A549 (cell line): ENCODE data around the gene DCAF5. TPM values are rescaled to one million over a fixed set of nuclear protein-coding genes. Genes with fewer than 3 reads are reported as not detected.
A peak's percentile ranks its signal among the peaks of the same experiment; 100 is the strongest.

ENCODE experiments used
- ATAC-seq, 2 experiments: fragments of 200-7000 bp in 1 of 2; fragments of >200 bp in 1 of 2; cut with Nextera tagmentation in 1 of 2; cut with Tn5 transposase in 1 of 2; 3 replicates each; pipeline versions ENCODE4 v1.8.0 to v1.9.1; 2018 to 2020; ENCODE audit warnings: mild to moderate bottlenecking in 1 of 2, moderate library complexity in 1 of 2
- CTCF ChIA-PET: fragments of 300-600 bp; sonication (Branson Sonifier 250); formaldehyde crosslinking; extraction: SDS; loops from one replicate; lab custom pipeline; 2021; ENCODE audit warnings: antibody characterized with exemption, inconsistent platforms; lab: Yijun Ruan, JAX
- POLR2A ChIA-PET: fragments of 350-600 bp; formaldehyde crosslinking; extraction: SDS; loops from one replicate; lab custom pipeline; 2021; ENCODE audit warnings: antibody characterized with exemption, inconsistent platforms; lab: Yijun Ruan, JAX
- DNase-seq, 2 experiments: peaks; one replicate each; pipeline versions ENCODE4 v3.0.0 to v3.0.0-alpha.2; 2011 to 2016; ENCODE audit warnings: low read depth in 1 of 2, low spot score in 1 of 2
- FAIRE-seq: peaks from 2 replicates; lab custom pipeline; 2011; peaks lifted over from hg19 to GRCh38; lab: Jason Lieb, UNC
- H3K27ac ChIP-seq, 2 experiments: fragments of >200 bp; sonication (Bioruptor Twin); formaldehyde crosslinking; 3 replicates each; pipeline ENCODE4 v1.5.1; 2016 to 2017
- H3K4me1 ChIP-seq: fragments of >200 bp; sonication (Bioruptor Twin); formaldehyde crosslinking; 3 replicates; pipeline ENCODE4 v1.6.1; 2016
- H3K4me2 ChIP-seq: fragments of >200 bp; sonication (Bioruptor Twin); formaldehyde crosslinking; 3 replicates; pipeline ENCODE4 v1.6.1; 2016
- H3K4me3 ChIP-seq: fragments of >200 bp; sonication (Bioruptor Twin); formaldehyde crosslinking; 3 replicates; pipeline ENCODE4 v1.5.1; 2016
- H3K9me3 ChIP-seq: fragments of >200 bp; sonication (Bioruptor Twin); formaldehyde crosslinking; 3 replicates; pipeline ENCODE4 v1.6.1; 2016
- BHLHE40 ChIP-seq: IDR thresholded peaks from 2 replicates; pipeline ENCODE4 v1.6.1; 2012; ENCODE audit warnings: low read depth, low read length, inconsistent platforms
- EHF ChIP-seq: fragments of 250-450 bp; sonication (Bioruptor Pico); IDR thresholded peaks from 2 replicates; pipeline ENCODE4 v1.5.0; 2020; ENCODE audit warnings: mild to moderate bottlenecking
- EHMT2 ChIP-seq: fragments of 200-600 bp; sonication (generic); IDR thresholded peaks from 2 replicates; pipeline ENCODE4 v1.6.1; 2016; ENCODE audit warnings: antibody characterized with exemption, low read depth, mild to moderate bottlenecking, moderate library complexity
- ELK1 ChIP-seq: fragments of 150-350 bp; IDR thresholded peaks from 2 replicates; pipeline ENCODE4 v1.6.1; 2014; ENCODE audit warnings: low read depth, mild to moderate bottlenecking, low read length
- FOSB ChIP-seq: fragments of 250-450 bp; sonication (Bioruptor Pico); IDR thresholded peaks from 2 replicates; pipeline ENCODE4 v1.5.0; 2020; ENCODE audit warnings: mild to moderate bottlenecking, moderate library complexity
- FOXS1 ChIP-seq: fragments of 250-450 bp; sonication (Bioruptor Pico); IDR thresholded peaks from 2 replicates; pipeline ENCODE4 v1.5.0; 2020; ENCODE audit warnings: mild to moderate bottlenecking, moderate library complexity
- HDAC2 ChIP-seq: fragments of 200-600 bp; sonication (generic); IDR thresholded peaks from 2 replicates; pipeline ENCODE4 v1.6.1; 2016
- HEYL ChIP-seq: fragments of 250-450 bp; sonication (Bioruptor Pico); IDR thresholded peaks from 2 replicates; pipeline ENCODE4 v1.8.0; 2021; ENCODE audit warnings: mild to moderate bottlenecking, moderate library complexity
- KDM1A ChIP-seq: fragments of 200-600 bp; sonication (generic); IDR thresholded peaks from 2 replicates; pipeline ENCODE4 v1.6.1; 2016; ENCODE audit warnings: low read depth, mild to moderate bottlenecking
- NFE2L2 ChIP-seq: fragments of 150-350 bp; conservative IDR thresholded peaks from 2 replicates; pipeline ENCODE4 v1.6.1; 2014; ENCODE audit warnings: low read length
- PHF8 ChIP-seq: fragments of 200-600 bp; sonication (generic); IDR thresholded peaks from 2 replicates; pipeline ENCODE4 v1.6.1; 2016; ENCODE audit warnings: low read depth, mild to moderate bottlenecking, antibody characterized with exemption, moderate library complexity, borderline replicate concordance
- POLR2A ChIP-seq: IDR thresholded peaks from 2 replicates; pipeline ENCODE4 v1.6.1; 2012; ENCODE audit warnings: mild to moderate bottlenecking, low read length
- RAD21 ChIP-seq, 2 experiments: fragments of >200 bp in 1 of 2; sonication (Bioruptor Twin) in 1 of 2; formaldehyde crosslinking in 1 of 2; IDR thresholded peaks in 1 of 2; conservative IDR thresholded peaks in 1 of 2; 2 replicates in 1 of 2; 3 replicates in 1 of 2; pipeline ENCODE4 v1.6.1; 2012 to 2018; ENCODE audit warnings: inconsistent platforms in 1 of 2
- RCOR1 ChIP-seq: fragments of 150-350 bp; IDR thresholded peaks from 2 replicates; pipeline ENCODE4 v1.6.1; 2014; ENCODE audit warnings: antibody characterized with exemption, low read length, low read depth
- RNF2 ChIP-seq: fragments of 200-600 bp; sonication (generic); IDR thresholded peaks from 2 replicates; pipeline ENCODE4 v1.6.1; 2016; ENCODE audit warnings: low read depth, mild to moderate bottlenecking, antibody characterized with exemption, moderate library complexity, borderline replicate concordance
- SMC3 ChIP-seq: fragments of >200 bp; sonication (Bioruptor Twin); formaldehyde crosslinking; IDR thresholded peaks from 3 replicates; pipeline ENCODE4 v1.6.1; 2018; ENCODE audit warnings: inconsistent platforms
- SREBF2 ChIP-seq: fragments of 450-650 bp; IDR thresholded peaks from 2 replicates; pipeline ENCODE4 v1.6.1; 2014; ENCODE audit warnings: mild to moderate bottlenecking, moderate library complexity
- TP53 ChIP-seq: fragments of 250-450 bp; sonication (Bioruptor Pico); IDR thresholded peaks from 2 replicates; pipeline ENCODE4 v1.5.0; 2021; ENCODE audit warnings: mild to moderate bottlenecking, moderate library complexity
- ZFP36 ChIP-seq: fragments of 450-650 bp; IDR thresholded peaks from 2 replicates; pipeline ENCODE4 v1.6.1; 2014; ENCODE audit warnings: borderline replicate concordance; ENCODE audit not compliant: partially characterized antibody
- ZNF302 ChIP-seq: fragments of 250-450 bp; sonication (Bioruptor Pico); IDR thresholded peaks from 2 replicates; pipeline ENCODE4 v1.9.0; 2021; ENCODE audit warnings: inconsistent platforms, mild to moderate bottlenecking, moderate library complexity
- WGBS: methylation state at CpG from one replicate; pipeline ENCODE4 v1.1.6; 2017; ENCODE audit errors: missing lambda C conversion rate; 5-methylcytosine and 5-hydroxymethylcytosine counted together
- polyA plus RNA-seq, 4 experiments: library from polyadenylated mRNA; depleted of rRNA in 3 of 4; stranded (reverse); fragments of >200 nt; fragmentation: RNase III in 1 of 4; extraction: RNeasy Plus Mini Kit Qiagen cat#74134 plus additional on column Dnase treatment in 1 of 4; gene quantifications; 2 replicates in 3 of 4; 3 replicates in 1 of 4; pipeline ENCODE4 v1.2.3, GENCODE V29; 2011 to 2017
- TF ChIP-seq, protein P1 (sequence below): fragments of >200 bp; sonication (Bioruptor Twin); formaldehyde crosslinking; IDR thresholded peaks from 3 replicates; pipeline ENCODE4 v1.5.1; 2016
- TF ChIP-seq, protein P2 (sequence below): IDR thresholded peaks from 2 replicates; pipeline ENCODE4 v1.6.1; 2012; ENCODE audit warnings: low read depth, borderline replicate concordance
- TF ChIP-seq, protein P3 (sequence below): IDR thresholded peaks from 2 replicates; pipeline ENCODE4 v1.6.1; 2012

The DCAF5 gene
- polyA plus RNA-seq, 2 of the 4 experiments (the other 2 are of a cell fraction) = 14.3 to 23.7 TPM

DNA sequence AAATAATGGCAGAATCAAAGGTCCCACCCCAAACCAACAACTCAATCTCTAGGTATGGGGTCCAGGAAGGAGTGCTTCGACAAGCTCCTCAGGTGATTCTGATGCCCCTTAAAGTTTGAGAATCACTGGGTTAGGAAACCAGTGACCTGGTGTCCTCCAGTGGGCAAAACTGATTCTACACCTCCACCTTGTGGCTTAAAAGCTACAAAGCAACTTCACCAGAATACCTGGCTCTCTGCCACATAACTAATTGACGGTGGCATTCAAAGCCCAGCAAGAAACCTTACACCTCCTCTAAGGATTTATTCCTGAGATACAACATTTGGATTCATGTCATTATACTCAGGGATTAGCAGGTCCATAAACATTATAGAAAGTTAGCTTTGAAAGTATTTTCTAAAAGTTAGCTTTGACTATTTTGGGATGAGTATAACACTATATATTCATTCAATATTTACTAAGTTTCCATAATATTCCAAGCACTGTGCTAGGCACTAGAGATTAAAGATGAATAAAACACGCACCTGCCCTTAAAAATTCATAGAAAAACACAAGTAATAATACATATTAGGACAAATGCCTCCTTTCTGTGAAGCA lies 45.4 kb downstream of the DCAF5 start:
- Histone ChIP-seq H3K4me2 (no peak overlapping the region), H3K9me3 (no peaks in the 10 kb centered on the region), H3K4me3 (no peak overlapping the region), H3K4me1 (no peaks in the 10 kb centered on the region; the same call in 2 of the 3 replicates), H3K27ac (peak overlapping the region in 1 of 2 experiments; percentile 5; a peak in 1 of 6 replicates)
- ATAC-seq = peak; percentile 85 to 91; a peak in 5 of 6 replicates
- WGBS = 2% methylated on average over 3 of the region's 3 CpGs
- TF ChIP-seq, protein P1, sequence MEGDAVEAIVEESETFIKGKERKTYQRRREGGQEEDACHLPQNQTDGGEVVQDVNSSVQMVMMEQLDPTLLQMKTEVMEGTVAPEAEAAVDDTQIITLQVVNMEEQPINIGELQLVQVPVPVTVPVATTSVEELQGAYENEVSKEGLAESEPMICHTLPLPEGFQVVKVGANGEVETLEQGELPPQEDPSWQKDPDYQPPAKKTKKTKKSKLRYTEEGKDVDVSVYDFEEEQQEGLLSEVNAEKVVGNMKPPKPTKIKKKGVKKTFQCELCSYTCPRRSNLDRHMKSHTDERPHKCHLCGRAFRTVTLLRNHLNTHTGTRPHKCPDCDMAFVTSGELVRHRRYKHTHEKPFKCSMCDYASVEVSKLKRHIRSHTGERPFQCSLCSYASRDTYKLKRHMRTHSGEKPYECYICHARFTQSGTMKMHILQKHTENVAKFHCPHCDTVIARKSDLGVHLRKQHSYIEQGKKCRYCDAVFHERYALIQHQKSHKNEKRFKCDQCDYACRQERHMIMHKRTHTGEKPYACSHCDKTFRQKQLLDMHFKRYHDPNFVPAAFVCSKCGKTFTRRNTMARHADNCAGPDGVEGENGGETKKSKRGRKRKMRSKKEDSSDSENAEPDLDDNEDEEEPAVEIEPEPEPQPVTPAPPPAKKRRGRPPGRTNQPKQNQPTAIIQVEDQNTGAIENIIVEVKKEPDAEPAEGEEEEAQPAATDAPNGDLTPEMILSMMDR = peak; percentile 86
- TF ChIP-seq HDAC2 = no peak
- TF ChIP-seq FOXS1 (CRISPR knock-in tag) = no peak
- TF ChIP-seq EHMT2 = no peak
- TF ChIP-seq RAD21 (conservative IDR thresholded peaks at IDR 0.05 in 1 of 2, IDR thresholded peaks at IDR 0.05 in 1 of 2) = peak; percentile 92 to 93
- TF ChIP-seq SMC3 = peak; percentile 90
- no peak for TF ChIP-seq HEYL (CRISPR knock-in tag)
- TF ChIP-seq BHLHE40 = no peak
- DNase-seq = peak; percentile 55 to 71
- peak; percentile 18 for FAIRE-seq
- ChIA-PET POLR2A (interaction anchor here (0.5 to 0.9 kb wide), 2 partner anchors 175 to 223 kb away, joined by 3 read pairs; no protein-coding TSS in a partner anchor), CTCF (interaction anchor here (0.6 to 12.8 kb wide), 67 partner anchors 8 to 1274 kb away, joined by 3 to 233 read pairs (median 5); no protein-coding TSS in a partner anchor)

GRCh38 chr14:69106451-69106850 lies 46.5 kb downstream of the DCAF5 start:
- WGBS = 84% methylated on average over 5 of the region's 5 CpGs
- H3K4me1 ChIP-seq = peaks cover 4% of the 10 kb centered on the region
- DNase-seq (no peak), FAIRE-seq (no peak), ATAC-seq (no peak)
- TF ChIP-seq, protein P2, sequence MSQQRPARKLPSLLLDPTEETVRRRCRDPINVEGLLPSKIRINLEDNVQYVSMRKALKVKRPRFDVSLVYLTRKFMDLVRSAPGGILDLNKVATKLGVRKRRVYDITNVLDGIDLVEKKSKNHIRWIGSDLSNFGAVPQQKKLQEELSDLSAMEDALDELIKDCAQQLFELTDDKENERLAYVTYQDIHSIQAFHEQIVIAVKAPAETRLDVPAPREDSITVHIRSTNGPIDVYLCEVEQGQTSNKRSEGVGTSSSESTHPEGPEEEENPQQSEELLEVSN = no peak
- TF ChIP-seq RCOR1 (no peak), ZFP36 (no peak), ZNF302 (CRISPR knock-in tag) (no peak), PHF8 (no peak), FOSB (CRISPR knock-in tag) (no peak), POLR2A (no peak), TP53 (CRISPR knock-in tag) (no peak), RNF2 (no peak), NFE2L2 (no peak), EHMT2 (no peak), ELK1 (no peak), KDM1A (no peak), SREBF2 (no peak), EHF (CRISPR knock-in tag) (no peak)
- TF ChIP-seq, protein P3, sequence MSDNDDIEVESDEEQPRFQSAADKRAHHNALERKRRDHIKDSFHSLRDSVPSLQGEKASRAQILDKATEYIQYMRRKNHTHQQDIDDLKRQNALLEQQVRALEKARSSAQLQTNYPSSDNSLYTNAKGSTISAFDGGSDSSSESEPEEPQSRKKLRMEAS = no peak
- ChIA-PET CTCF (interaction anchor here (0.7 to 12.8 kb wide), 39 partner anchors 9 to 1223 kb away, joined by 3 to 233 read pairs (median 7); no protein-coding TSS in a partner anchor), POLR2A (no interaction called here)
- H3K27ac ChIP-seq = peak overlapping the region in 1 of 2 experiments; percentile 2; a peak in 1 of 6 replicates
- no peak overlapping the region for H3K4me2 ChIP-seq
- H3K9me3 ChIP-seq = no peaks in the 10 kb centered on the region
- no peak overlapping the region for H3K4me3 ChIP-seq
